ENCODE results near the gene TBC1D17.

The TBC1D17 gene

GRCh38 chr19:49877020-49877878, at the start of gene TBC1D17, which contains the start of gene AKT1S1:
Gene TBC1D17 (plus strand): TSS chr19:49877702. CDS start chr19:49877724, 22 bp downstream.
Gene AKT1S1 (minus strand): TSS chr19:49877355. CDS start chr19:49873295, 4,060 bp downstream.
- Histone ChIP-seq H3K4me3 (ENCODE audit: low read length) (peak within 1 kb of the TSS; percentile 95), H3K27ac (ENCODE audit: low read depth, low read length) (peak within 1 kb of the TSS; percentile 99), H3K4me1 (ENCODE audit: control insufficient read depth, insufficient read depth, low read length) (peaks cover 10% of the 10 kb centered on the region), H3K9ac (ENCODE audit: low read length) (peak within 1 kb of the TSS; percentile 92), H3K27me3 (ENCODE audit: control insufficient read depth, insufficient read depth, low read length) (no peaks in the 10 kb centered on the region), H3K36me3 (ENCODE audit: control insufficient read depth, insufficient read depth, low read length) (peaks cover 24% of the 10 kb centered on the region)

GRCh38 chr19:49829200-49829599, 48.3 kb upstream of the TBC1D17 start:
- H3K27me3 ChIP-seq (ENCODE audit: control insufficient read depth, insufficient read depth, low read length): no peaks in the 10 kb centered on the region
- no peaks in the 10 kb centered on the region for H3K4me1 ChIP-seq (ENCODE audit: control insufficient read depth, insufficient read depth, low read length)
- no peak overlapping the region for H3K9ac ChIP-seq (ENCODE audit: low read length)
- H3K36me3 ChIP-seq (ENCODE audit: control insufficient read depth, insufficient read depth, low read length): peaks cover 47% of the 10 kb centered on the region
- H3K4me3 ChIP-seq (ENCODE audit: low read length): no peak overlapping the region
- H3K27ac ChIP-seq (ENCODE audit: low read depth, low read length): no peak overlapping the region

DNA sequence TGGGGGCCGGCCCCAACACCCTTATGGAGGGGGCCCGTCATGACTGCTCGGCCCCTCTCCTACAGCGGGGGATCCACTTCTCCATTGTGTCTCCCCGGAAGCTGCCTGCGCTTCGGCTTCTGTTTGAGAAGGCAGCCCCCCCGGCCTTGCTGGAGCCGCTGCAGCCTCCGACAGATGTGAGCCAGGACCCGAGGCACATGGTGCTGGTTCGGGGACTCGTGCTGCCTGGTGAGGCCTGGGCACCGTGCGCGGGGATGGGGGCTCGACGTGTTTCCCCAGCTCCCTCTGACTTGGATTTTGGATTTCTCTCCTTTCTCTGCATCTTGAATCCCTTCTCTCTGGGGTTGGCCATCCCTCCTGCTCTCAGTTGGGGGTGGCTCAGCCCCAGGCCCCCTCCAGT, 47.8 kb upstream of the TBC1D17 start:
- peaks cover 50% of the 10 kb centered on the region for H3K36me3 ChIP-seq (ENCODE audit: control insufficient read depth, insufficient read depth, low read length)
- H3K9ac ChIP-seq (ENCODE audit: low read length): no peak overlapping the region
- no peaks in the 10 kb centered on the region for H3K27me3 ChIP-seq (ENCODE audit: control insufficient read depth, insufficient read depth, low read length)
- no peaks in the 10 kb centered on the region for H3K4me1 ChIP-seq (ENCODE audit: control insufficient read depth, insufficient read depth, low read length)
- no peak overlapping the region for H3K27ac ChIP-seq (ENCODE audit: low read depth, low read length)
- no peak overlapping the region for H3K4me3 ChIP-seq (ENCODE audit: low read length)

DNA sequence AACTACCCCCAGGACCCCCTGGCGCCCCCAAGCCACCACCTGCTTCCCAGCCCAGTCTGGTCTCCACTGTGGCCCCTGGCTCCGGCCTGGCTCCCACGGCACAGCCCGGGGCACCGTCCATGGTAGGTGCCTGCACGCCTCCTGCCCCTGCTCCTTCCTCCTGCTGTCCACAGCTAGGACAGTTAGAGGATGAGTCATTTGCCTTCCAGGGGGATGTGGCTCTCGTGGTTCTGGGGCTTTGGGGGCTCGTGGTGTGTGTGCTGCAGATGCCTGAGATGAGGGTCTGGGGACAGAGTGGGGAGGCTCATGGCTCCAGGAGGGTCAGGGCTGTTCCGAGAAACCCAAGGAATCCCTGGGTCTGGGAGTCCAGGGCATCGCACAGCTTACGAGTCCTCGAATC, 46.7 kb upstream of the TBC1D17 start:
- H3K27me3 ChIP-seq (ENCODE audit: control insufficient read depth, insufficient read depth, low read length): no peaks in the 10 kb centered on the region
- H3K36me3 ChIP-seq (ENCODE audit: control insufficient read depth, insufficient read depth, low read length): peaks cover 54% of the 10 kb centered on the region

DNA sequence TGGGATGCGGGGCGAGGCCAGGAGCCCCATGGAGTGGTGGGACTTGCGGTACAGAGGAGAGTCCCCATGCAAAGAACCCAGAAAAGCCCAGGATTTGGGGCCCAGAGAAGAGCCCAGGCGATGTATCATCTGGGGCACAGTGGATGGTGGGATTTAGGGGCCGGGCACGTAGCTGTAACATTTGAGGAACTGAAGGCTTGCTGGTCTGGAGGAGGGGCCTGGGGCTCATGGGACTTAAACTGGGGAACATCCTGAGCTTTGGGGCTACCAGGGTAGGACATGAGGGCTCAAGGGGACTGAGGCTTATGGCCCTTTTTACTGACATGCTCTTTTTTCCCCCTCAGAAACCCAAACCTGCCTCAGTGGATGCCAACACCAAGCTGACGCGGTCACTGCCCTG, 45.9 kb upstream of the TBC1D17 start:
- H3K36me3 ChIP-seq (ENCODE audit: control insufficient read depth, insufficient read depth, low read length): peaks cover 57% of the 10 kb centered on the region
- no peak overlapping the region for H3K4me3 ChIP-seq (ENCODE audit: low read length)
- no peaks in the 10 kb centered on the region for H3K4me1 ChIP-seq (ENCODE audit: control insufficient read depth, insufficient read depth, low read length)
- H3K27ac ChIP-seq (ENCODE audit: low read depth, low read length): no peak overlapping the region
- no peak overlapping the region for H3K9ac ChIP-seq (ENCODE audit: low read length)
- H3K27me3 ChIP-seq (ENCODE audit: control insufficient read depth, insufficient read depth, low read length): no peaks in the 10 kb centered on the region

More for the DNA sequence above, 46.7 kb upstream of the TBC1D17 start:
- H3K9ac ChIP-seq (ENCODE audit: low read length): no peak overlapping the region
- no peak overlapping the region for H3K4me3 ChIP-seq (ENCODE audit: low read length)
- H3K27ac ChIP-seq (ENCODE audit: low read depth, low read length): no peak overlapping the region
- H3K4me1 ChIP-seq (ENCODE audit: control insufficient read depth, insufficient read depth, low read length): no peaks in the 10 kb centered on the region

- Histone ChIP-seq H3K9ac (ENCODE audit: low read length) (no peak overlapping the region), H3K27me3 (ENCODE audit: control insufficient read depth, insufficient read depth, low read length) (no peaks in the 10 kb centered on the region), H3K36me3 (ENCODE audit: control insufficient read depth, insufficient read depth, low read length) (peaks cover 56% of the 10 kb centered on the region), H3K4me1 (ENCODE audit: control insufficient read depth, insufficient read depth, low read length) (no peaks in the 10 kb centered on the region), H3K4me3 (ENCODE audit: low read length) (no peak overlapping the region), H3K27ac (ENCODE audit: low read depth, low read length) (no peak overlapping the region)
Measured at GRCh38 chr19:49832556-49832955, 44.9 kb upstream of the TBC1D17 start.

- no peak overlapping the region for H3K9ac ChIP-seq (ENCODE audit: low read length)
- H3K4me3 ChIP-seq (ENCODE audit: low read length): no peak overlapping the region
- no peak overlapping the region for H3K27ac ChIP-seq (ENCODE audit: low read depth, low read length)
- peaks cover 60% of the 10 kb centered on the region for H3K36me3 ChIP-seq (ENCODE audit: control insufficient read depth, insufficient read depth, low read length)
- no peaks in the 10 kb centered on the region for H3K4me1 ChIP-seq (ENCODE audit: control insufficient read depth, insufficient read depth, low read length)
- H3K27me3 ChIP-seq (ENCODE audit: control insufficient read depth, insufficient read depth, low read length): no peaks in the 10 kb centered on the region
Measured at GRCh38 chr19:49833599-49833998, 43.9 kb upstream of the TBC1D17 start.

- Histone ChIP-seq H3K4me1 (ENCODE audit: control insufficient read depth, insufficient read depth, low read length) (no peaks in the 10 kb centered on the region), H3K36me3 (ENCODE audit: control insufficient read depth, insufficient read depth, low read length) (peaks cover 54% of the 10 kb centered on the region), H3K4me3 (ENCODE audit: low read length) (no peak overlapping the region), H3K9ac (ENCODE audit: low read length) (no peak overlapping the region), H3K27me3 (ENCODE audit: control insufficient read depth, insufficient read depth, low read length) (no peaks in the 10 kb centered on the region), H3K27ac (ENCODE audit: low read depth, low read length) (no peak overlapping the region)
Measured at GRCh38 chr19:49835562-49835961, 41.9 kb upstream of the TBC1D17 start.

DNA sequence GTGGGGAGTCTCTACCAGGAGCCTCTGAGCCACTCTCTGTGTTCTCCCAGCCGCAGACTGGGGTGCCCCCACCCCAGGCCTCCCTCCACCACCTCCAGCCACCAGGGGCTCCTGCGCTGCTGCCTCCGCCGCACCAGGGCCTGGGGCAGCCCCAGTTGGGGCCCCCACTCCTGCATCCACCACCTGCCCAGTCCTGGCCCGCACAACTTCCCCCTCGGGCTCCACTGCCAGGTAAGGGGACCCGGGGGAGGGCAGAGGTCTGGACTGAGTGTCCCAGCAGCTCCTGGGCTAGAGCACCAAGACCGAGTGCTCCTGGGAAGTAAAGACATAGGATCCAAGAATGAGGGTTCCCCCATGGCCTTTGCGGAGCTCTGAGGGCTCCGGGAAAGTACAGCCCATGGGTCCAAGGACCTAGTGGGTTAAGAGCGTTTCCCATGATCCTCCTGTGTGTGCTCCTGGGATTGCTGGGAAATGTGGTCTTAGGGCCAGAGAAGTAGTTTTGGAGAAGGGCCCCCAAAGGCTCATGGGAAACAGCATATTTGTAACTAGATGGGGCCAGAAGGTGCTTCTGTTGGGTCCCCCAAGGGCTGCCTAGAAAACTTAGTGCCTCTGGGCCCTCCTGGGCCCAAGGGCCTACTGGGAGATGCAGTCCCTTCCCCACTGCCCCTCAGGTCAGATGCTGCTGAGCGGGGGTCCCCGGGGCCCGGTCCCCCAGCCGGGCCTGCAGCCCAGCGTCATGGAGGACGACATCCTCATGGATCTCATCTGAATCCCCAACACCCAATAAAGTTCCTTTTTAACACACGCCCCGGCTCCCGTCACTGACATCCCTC, 41.1 kb upstream of the TBC1D17 start:
- Histone ChIP-seq H3K4me3 (ENCODE audit: low read length) (no peak overlapping the region), H3K4me1 (ENCODE audit: control insufficient read depth, insufficient read depth, low read length) (no peaks in the 10 kb centered on the region), H3K27me3 (ENCODE audit: control insufficient read depth, insufficient read depth, low read length) (no peaks in the 10 kb centered on the region), H3K27ac (ENCODE audit: low read depth, low read length) (no peak overlapping the region), H3K36me3 (ENCODE audit: control insufficient read depth, insufficient read depth, low read length) (peaks cover 56% of the 10 kb centered on the region), H3K9ac (ENCODE audit: low read length) (no peak overlapping the region)

- peaks cover 53% of the 10 kb centered on the region for H3K36me3 ChIP-seq (ENCODE audit: control insufficient read depth, insufficient read depth, low read length)
- no peak overlapping the region for H3K4me3 ChIP-seq (ENCODE audit: low read length)
- no peaks in the 10 kb centered on the region for H3K4me1 ChIP-seq (ENCODE audit: control insufficient read depth, insufficient read depth, low read length)
- H3K27me3 ChIP-seq (ENCODE audit: control insufficient read depth, insufficient read depth, low read length): no peaks in the 10 kb centered on the region
- H3K9ac ChIP-seq (ENCODE audit: low read length): no peak overlapping the region
- H3K27ac ChIP-seq (ENCODE audit: low read depth, low read length): no peak overlapping the region
Measured at GRCh38 chr19:49837009-49837310, 40.5 kb upstream of the TBC1D17 start.

DNA sequence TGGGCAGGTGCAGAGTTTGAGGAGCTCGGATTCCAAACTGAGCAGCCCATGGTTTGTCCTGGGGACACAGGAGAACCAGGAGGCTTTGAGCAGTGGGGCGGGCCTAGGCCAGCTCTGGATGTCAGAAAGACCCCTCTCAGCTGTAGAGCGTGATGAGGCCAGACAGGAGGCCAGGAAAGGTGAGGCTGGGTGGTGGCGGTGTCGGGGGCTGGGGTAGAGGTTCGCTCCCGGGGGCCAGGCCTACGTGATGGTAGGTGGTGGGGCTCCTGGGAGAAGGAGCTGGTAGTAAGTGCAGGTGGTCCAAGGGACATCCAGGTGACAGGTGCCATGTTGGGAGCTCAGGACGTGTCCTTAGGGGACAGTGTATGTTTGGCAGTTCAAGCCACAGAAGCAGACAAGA, 40.1 kb upstream of the TBC1D17 start:
- Histone ChIP-seq H3K27me3 (ENCODE audit: control insufficient read depth, insufficient read depth, low read length) (no peaks in the 10 kb centered on the region), H3K27ac (ENCODE audit: low read depth, low read length) (no peak overlapping the region), H3K4me1 (ENCODE audit: control insufficient read depth, insufficient read depth, low read length) (no peaks in the 10 kb centered on the region), H3K9ac (ENCODE audit: low read length) (no peak overlapping the region), H3K4me3 (ENCODE audit: low read length) (no peak overlapping the region), H3K36me3 (ENCODE audit: control insufficient read depth, insufficient read depth, low read length) (peaks cover 49% of the 10 kb centered on the region)

GRCh38 chr19:49838885-49839588, 38.5 kb upstream of the TBC1D17 start:
- H3K36me3 ChIP-seq (ENCODE audit: control insufficient read depth, insufficient read depth, low read length): peaks cover 36% of the 10 kb centered on the region
- no peak overlapping the region for H3K9ac ChIP-seq (ENCODE audit: low read length)
- H3K4me3 ChIP-seq (ENCODE audit: low read length): no peak overlapping the region
- no peaks in the 10 kb centered on the region for H3K27me3 ChIP-seq (ENCODE audit: control insufficient read depth, insufficient read depth, low read length)
- no peaks in the 10 kb centered on the region for H3K4me1 ChIP-seq (ENCODE audit: control insufficient read depth, insufficient read depth, low read length)
- peak overlapping the region; percentile 72 for H3K27ac ChIP-seq (ENCODE audit: low read depth, low read length)

Data from rectal smooth muscle tissue (tissue), 1 donor.